Parathyroid adenoma (tissue), 2 donors: ENCODE data around the gene FAAH.

Experiments
- H2AFZ ChIP-seq: fragments of 300-600 bp; sonication (generic); one replicate; pipeline ENCODE4 v1.7.0; 2017; ENCODE audit warnings: antibody characterized with exemption, mild to moderate bottlenecking
- H3K27ac ChIP-seq: fragments of 300-600 bp; sonication (generic); one replicate; pipeline ENCODE4 v1.7.0; 2017
- H3K27me3 ChIP-seq: fragments of 300-600 bp; sonication (generic); one replicate; pipeline ENCODE4 v1.7.0; 2017; ENCODE audit warnings: low read length; ENCODE audit not compliant: control insufficient read depth, insufficient read depth
- H3K36me3 ChIP-seq: fragments of 300-600 bp; sonication (generic); one replicate; pipeline ENCODE4 v1.7.0; 2017; ENCODE audit warnings: low read length; ENCODE audit not compliant: control insufficient read depth, insufficient read depth
- H3K4me1 ChIP-seq: fragments of 300-600 bp; sonication (generic); one replicate; pipeline ENCODE4 v1.7.0; 2017; ENCODE audit warnings: control low read depth
- H3K4me2 ChIP-seq: fragments of 300-600 bp; sonication (generic); one replicate; pipeline ENCODE4 v1.7.0; 2017; ENCODE audit warnings: low read length
- H3K4me3 ChIP-seq: fragments of 300-600 bp; sonication (generic); one replicate; pipeline ENCODE4 v1.7.0; 2017; ENCODE audit warnings: low read depth, low read length
- H3K79me2 ChIP-seq: fragments of 300-600 bp; sonication (generic); one replicate; pipeline ENCODE4 v1.7.0; 2017; ENCODE audit warnings: control low read depth
- H3K9ac ChIP-seq: fragments of 300-600 bp; sonication (generic); one replicate; pipeline ENCODE4 v1.7.0; 2017; ENCODE audit warnings: mild to moderate bottlenecking
- H3K9me3 ChIP-seq: fragments of 300-600 bp; sonication (generic); one replicate; pipeline ENCODE4 v1.7.0; 2017; ENCODE audit warnings: low read length; ENCODE audit not compliant: control insufficient read depth
- TF ChIP-seq, protein P1 (sequence below): fragments of 300-600 bp; sonication (generic); IDR thresholded peaks from one replicate; pipeline ENCODE4 v1.7.0; 2017; ENCODE audit warnings: antibody characterized with exemption, mild to moderate bottlenecking
- donor health status: primary hyperparathyroidism.

FAAH gene

DNA sequence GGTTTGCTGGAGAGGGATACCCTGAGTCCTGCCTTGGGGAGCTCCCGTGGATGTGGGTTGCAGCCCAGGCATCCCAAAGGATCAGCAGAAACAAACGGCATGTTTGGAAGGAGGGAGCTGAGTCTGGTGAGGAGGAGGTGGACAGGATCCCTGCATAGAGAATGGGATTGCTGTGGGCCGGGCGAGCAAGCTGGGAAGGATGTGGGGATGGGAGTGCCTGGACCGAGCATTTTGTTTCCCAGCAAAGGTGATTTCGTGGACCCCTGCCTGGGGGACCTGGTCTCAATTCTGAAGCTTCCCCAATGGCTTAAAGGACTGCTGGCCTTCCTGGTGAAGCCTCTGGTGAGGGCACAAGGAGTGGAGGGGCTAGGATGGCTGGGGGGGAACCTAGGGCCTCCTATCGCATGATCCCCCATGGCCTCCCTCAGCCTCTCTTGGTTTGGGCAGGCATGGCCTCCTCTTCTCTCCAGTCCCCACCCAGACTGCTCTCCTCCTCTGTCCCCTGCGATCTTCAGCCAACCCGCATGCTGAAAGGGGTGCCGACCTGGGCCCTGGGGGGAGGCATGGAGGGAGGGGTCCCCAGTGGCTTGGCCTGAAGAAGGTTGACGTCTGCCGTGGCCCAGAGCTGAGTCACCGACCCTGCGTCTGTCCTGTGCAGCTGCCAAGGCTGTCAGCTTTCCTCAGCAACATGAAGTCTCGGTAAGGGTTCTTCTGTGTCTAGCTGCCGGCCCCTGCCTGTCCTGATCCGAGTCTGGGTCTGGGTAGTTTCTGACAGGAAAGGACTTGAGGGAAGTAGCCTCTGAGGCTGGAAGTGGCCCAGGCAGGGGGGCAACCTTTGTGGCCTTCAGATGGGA, 16.3 kb downstream of the FAAH start:
- H3K9ac ChIP-seq: no peak overlapping the region
- H3K27me3 ChIP-seq: no peaks in the 10 kb centered on the region
- H2AFZ ChIP-seq: no peak overlapping the region
- H3K9me3 ChIP-seq: no peaks in the 10 kb centered on the region
- no peaks in the 10 kb centered on the region for H3K36me3 ChIP-seq
- H3K27ac ChIP-seq: no peak overlapping the region
- H3K4me2 ChIP-seq: no peak overlapping the region
- TF ChIP-seq, protein P1, sequence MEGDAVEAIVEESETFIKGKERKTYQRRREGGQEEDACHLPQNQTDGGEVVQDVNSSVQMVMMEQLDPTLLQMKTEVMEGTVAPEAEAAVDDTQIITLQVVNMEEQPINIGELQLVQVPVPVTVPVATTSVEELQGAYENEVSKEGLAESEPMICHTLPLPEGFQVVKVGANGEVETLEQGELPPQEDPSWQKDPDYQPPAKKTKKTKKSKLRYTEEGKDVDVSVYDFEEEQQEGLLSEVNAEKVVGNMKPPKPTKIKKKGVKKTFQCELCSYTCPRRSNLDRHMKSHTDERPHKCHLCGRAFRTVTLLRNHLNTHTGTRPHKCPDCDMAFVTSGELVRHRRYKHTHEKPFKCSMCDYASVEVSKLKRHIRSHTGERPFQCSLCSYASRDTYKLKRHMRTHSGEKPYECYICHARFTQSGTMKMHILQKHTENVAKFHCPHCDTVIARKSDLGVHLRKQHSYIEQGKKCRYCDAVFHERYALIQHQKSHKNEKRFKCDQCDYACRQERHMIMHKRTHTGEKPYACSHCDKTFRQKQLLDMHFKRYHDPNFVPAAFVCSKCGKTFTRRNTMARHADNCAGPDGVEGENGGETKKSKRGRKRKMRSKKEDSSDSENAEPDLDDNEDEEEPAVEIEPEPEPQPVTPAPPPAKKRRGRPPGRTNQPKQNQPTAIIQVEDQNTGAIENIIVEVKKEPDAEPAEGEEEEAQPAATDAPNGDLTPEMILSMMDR: no peak
- no peak overlapping the region for H3K4me3 ChIP-seq
- H3K79me2 ChIP-seq: no peaks in the 10 kb centered on the region
- H3K4me1 ChIP-seq: peaks cover 5% of the 10 kb centered on the region

DNA sequence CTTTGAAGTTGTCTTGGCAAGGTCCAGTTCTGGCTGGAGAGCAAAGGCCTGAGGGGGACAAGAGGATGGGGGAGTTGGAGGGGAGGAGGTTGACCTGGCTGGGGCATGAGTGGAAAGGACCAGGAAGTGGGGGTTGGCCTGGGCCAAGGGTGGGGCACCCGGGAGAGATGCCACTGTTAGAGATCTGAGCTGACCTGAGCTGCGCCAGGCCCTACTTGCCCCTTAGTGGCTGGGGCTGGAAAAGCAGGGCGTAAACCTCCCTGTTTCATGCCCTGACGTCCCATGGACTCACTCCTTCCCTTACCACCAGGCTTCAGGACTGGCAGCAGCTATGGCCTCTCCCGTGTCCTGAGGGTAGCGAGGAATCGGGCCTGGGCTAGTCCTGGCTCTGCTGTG, 16.9 kb downstream of the FAAH start:
- no peaks in the 10 kb centered on the region for H3K27me3 ChIP-seq
- H2AFZ ChIP-seq: no peak overlapping the region
- no peak overlapping the region for H3K27ac ChIP-seq
- H3K4me2 ChIP-seq: no peak overlapping the region
- TF ChIP-seq, protein P1: no peak
- no peaks in the 10 kb centered on the region for H3K9me3 ChIP-seq
- H3K4me3 ChIP-seq: no peak overlapping the region
- no peak overlapping the region for H3K9ac ChIP-seq
- no peaks in the 10 kb centered on the region for H3K36me3 ChIP-seq
- no peaks in the 10 kb centered on the region for H3K79me2 ChIP-seq
- H3K4me1 ChIP-seq: peaks cover 5% of the 10 kb centered on the region

DNA sequence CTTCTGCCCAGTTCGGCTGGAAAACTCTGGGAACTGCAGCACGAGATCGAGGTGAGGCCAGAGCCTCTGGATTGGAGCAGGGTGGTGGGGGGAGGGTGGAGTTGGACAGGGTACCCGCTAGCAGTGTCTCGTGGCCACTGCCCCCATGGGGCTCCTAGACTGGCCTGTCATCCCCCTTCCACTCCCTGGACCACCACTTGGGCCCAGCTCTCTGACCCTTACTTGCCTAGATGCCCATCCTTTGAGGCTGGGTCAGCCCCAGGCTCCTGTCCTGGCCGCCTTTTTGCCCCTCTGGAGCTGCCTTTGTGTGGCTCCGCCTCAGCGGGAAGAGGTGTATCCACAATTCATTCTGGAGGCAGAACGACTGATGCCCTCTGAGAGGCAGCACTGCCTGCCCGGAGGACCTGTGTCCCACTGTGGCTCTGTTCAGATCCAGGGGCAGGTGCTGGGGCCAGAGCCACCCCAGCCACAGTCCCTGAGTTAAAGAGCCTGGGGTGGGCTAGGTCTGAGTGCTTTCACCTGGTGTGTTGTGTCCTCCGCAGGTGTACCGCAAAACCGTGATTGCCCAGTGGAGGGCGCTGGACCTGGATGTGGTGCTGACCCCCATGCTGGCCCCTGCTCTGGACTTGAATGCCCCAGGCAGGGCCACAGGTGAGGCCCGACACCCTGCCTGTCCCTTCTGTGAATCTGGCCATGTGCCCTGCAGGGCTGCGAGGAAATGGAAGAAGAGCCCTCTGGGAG, 17.7 kb downstream of the FAAH start:
- H2AFZ ChIP-seq: no peak overlapping the region
- H3K9ac ChIP-seq: no peak overlapping the region
- no peaks in the 10 kb centered on the region for H3K9me3 ChIP-seq
- no peak overlapping the region for H3K4me3 ChIP-seq
- H3K36me3 ChIP-seq: no peaks in the 10 kb centered on the region
- peaks cover 3% of the 10 kb centered on the region for H3K4me1 ChIP-seq
- H3K79me2 ChIP-seq: no peaks in the 10 kb centered on the region
- no peak overlapping the region for H3K27ac ChIP-seq
- H3K4me2 ChIP-seq: no peak overlapping the region
- H3K27me3 ChIP-seq: no peaks in the 10 kb centered on the region
- TF ChIP-seq, protein P1: no peak

DNA sequence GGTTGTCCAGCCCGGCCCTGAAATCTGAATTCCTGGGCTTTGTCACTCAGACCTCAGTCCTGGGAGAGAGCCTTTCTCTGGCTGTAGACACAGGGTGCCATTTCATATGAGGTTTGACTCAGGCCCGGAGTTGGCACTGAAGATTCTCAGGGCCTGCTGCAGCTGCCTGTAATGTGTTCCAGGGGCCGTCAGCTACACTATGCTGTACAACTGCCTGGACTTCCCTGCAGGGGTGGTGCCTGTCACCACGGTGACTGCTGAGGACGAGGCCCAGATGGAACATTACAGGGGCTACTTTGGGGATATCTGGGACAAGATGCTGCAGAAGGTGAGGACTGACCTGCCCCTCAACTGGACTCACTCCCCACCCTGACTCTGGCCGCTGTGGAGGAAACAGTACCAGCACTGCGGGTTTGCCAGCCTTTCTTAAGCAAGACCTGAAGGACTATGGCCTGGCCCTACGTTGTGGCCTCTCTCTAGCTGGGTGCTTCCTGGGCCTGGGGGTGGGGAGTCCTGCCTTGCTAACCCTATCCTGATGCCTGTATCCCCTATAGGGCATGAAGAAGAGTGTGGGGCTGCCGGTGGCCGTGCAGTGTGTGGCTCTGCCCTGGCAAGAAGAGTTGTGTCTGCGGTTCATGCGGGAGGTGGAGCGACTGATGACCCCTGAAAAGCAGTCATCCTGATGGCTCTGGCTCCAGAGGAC, 18.9 kb downstream of the FAAH start:
- no peaks in the 10 kb centered on the region for H3K79me2 ChIP-seq
- H3K4me2 ChIP-seq: no peak overlapping the region
- H3K27me3 ChIP-seq: no peaks in the 10 kb centered on the region
- H3K27ac ChIP-seq: no peak overlapping the region
- no peak overlapping the region for H3K4me3 ChIP-seq
- no peaks in the 10 kb centered on the region for H3K9me3 ChIP-seq
- H2AFZ ChIP-seq: no peak overlapping the region
- TF ChIP-seq, protein P1: no peak
- H3K4me1 ChIP-seq: peaks cover 3% of the 10 kb centered on the region
- H3K9ac ChIP-seq: no peak overlapping the region
- H3K36me3 ChIP-seq: no peaks in the 10 kb centered on the region
